HG03135 (cell line): ENCODE measurements around the gene MYL4.
"Not testable (repeated sequence)": the region's sequence is repeated elsewhere in the genome, so short reads cannot be mapped to it uniquely, and the experiment has no call there.

Experiments used
- ATAC-seq: cut with Tn5 transposase; IDR thresholded peaks from one replicate; pipeline ENCODE4 v1.9.1; 2021; ENCODE audit warnings: mild to moderate bottlenecking, moderate library complexity; ENCODE audit not compliant: unreplicated experiment

The MYL4 gene

DNA sequence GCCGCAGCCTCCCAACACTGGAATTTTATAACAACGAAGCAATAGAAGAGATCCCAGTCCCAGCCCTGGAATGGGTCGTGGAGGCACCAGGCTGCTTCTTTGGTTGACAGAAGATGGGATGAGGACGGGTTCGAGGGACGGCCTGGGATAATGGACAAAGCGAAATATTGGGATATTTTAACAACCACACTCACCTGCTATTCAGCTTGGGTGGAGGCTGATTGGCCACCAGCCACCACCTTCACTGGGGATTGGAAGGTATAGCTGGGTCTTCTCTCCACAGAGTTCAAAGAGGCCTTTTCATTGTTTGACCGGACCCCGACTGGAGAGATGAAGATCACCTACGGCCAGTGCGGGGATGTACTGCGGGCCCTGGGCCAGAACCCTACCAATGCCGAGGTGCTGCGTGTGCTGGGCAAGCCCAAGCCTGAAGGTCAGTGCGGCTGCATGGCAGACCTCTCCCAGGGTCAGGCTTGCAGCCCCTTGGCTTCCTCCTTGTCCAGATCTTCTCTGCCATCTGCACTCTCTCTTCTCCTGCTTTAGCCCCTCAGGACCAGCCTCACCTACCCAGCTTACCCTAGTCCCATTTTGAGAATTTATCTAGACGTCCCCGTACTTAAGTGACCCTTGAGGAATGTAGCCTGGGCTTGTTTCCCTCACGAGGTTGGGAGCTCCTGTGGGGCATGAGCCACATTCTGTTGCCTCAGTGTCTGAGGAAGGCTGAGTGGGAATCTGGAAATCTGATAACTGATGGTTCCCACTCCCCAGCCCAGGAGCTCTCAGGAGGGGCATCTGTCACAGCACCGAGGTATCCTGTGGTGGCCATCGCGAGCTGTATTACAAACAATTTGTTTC, 10.7 kb downstream of the MYL4 start:
- ATAC-seq, result no peak

DNA sequence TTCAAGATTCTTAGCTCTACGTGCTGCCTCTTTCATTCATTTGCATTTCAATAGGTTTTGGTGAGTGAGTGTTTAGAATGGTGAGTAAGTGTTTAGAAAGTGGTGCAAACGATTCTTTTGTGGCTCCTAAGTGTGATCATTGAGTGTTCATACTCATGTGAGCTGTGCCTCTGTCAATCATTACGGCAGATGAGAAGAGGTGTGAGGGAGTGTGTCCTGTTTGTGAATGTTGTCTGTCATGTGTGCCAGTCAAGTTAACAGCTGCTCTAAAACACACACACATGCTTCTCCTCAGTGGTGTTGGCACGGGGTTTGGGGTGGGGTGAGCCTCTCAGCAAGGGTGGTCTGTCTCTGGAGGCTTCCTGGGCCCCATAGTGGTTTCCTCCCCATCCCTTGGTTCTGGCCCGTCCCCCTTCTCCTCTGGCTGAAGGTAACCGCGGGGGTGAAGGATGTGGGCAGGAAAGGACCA, 11.4 kb downstream of the MYL4 start:
- no peak for ATAC-seq

DNA sequence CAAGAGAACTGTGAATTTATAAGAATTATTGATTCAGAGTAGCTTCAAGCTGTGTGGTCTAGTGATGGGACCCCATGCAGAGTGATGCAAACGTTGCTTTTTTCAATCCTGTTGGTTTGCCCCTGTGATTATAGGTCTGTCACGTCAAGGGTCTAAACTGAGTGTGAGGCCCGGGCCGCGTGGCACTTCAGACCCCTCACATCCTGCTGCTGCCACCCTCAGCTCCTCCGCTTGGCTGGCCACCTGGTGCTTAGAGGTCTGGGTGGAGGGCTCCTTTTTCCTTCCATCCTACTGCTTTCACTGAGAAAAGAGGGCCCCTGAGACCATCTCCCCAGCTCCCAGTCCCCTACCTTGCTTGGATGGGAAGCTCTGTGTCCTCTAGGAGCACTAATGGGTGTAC, 12.0 kb downstream of the MYL4 start:
- no peak for ATAC-seq

DNA sequence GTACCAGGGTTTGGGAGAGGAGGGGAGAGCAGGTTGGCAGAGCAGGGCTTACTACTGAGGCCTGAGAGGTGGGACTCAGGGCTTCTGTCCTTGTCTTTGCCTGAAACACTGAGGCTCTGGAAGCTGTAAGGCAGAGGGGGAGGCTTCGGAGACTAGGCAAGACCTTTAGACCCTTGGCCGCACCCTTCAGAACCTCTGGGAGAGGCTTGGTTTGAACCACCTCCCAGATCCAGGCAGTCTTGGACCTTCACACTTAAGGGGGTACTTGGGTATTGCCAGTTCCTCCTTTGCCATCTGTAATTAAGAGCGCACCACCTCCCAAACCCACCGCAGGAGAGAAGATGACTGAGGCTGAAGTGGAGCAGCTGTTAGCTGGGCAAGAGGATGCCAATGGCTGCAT, 12.9 kb downstream of the MYL4 start:
- ATAC-seq, result no peak

DNA sequence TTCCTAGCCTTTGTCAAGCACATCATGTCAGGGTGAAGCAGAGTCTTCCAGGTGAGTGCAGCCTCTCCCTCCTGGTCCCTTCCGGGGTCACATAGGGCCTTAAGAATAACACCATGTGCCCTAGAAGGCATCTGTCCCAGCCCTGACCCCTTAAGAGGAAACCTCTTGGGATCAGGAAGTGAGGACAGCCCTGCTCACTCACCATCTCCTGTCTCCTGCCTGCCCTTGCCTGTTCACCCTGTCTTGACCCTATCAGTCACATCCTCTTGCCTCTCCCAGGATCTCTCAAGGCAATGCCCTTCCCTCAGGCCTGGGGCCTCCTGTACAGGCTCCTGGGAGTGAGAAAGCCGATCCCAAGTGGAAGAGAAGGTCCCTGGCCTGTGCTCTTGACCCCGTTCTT, 13.9 kb downstream of the MYL4 start:
- no peak for ATAC-seq

DNA sequence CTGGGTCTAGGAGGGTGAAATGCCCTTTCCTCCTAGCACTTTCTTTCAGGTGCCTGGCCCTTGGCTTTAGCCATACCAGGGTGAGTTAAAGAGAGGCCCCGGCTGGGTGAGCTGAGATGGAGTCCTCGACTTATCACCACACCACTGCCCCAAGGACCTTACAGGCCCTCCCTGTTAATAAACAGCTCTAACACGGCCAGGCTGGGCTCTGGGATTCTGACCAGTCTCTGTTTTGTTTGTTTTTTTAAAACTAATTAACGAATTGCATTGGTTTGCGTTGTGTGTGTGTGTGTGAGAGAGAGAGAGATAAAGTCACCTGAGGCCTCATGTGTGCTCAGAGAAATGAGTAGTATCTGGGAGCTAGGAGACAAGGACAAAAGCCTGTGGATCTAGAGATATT, 14.3 kb downstream of the MYL4 start:
- no peak for ATAC-seq

DNA sequence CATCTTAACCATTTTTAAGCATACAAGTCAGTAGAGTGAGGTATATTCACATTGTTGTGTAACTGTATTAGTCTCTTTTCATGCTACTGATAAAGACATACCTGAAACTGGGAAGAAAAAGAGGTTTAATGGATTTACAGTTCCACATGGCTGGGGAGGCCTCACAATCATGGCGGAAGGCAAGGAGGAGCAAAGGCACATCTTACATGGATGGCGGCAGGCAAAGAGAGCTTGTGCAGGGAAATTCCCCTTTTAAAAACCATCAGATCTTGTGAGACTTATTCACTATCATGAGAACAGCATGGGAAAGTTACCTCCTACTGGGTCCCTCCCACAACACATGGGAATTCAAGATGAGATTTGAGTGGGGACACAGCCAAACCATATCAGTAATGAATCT, 14.9 kb downstream of the MYL4 start:
- ATAC-seq, result not testable (repeated sequence)

DNA sequence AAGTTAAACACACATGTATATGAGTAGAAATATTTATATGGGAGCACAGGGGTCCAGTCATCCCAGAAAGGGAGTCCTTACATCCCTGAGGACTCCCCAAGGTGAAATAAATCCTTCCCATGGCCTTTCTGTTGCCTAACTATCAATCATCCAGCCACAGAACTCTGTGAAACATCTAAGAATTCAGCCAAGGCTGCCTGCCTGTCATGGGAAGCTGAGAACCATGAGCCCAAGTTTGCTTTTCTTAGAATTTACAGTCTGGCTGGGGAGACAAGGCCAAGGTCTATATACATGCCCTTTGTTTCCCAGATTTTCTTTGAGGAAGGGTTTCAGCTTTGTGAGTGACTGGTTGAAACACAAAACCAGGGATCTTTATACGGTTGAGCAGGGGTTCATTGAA, 15.8 kb downstream of the MYL4 start:
- no peak for ATAC-seq

DNA sequence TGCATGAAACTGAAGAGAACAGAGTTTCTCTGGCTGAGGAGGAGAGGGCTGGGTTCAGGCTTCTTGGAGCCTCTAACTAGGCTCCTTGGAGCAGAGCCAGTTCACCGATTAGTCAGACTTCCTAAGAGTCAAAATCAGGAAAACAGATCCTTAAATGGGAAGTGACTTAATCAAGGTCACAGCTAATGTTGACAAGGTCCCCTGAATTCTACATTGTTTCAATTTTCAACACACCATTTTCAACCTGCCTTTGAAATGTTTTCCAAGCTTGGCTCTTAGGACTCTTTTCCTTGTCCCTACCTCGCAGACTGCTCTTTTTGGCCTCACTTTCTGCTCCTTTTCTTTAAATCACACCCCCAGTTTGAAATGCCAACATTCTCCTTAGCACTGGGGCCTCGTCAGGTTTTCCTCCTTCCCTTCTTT, 16.3 kb downstream of the MYL4 start:
- ATAC-seq, result no peak

DNA sequence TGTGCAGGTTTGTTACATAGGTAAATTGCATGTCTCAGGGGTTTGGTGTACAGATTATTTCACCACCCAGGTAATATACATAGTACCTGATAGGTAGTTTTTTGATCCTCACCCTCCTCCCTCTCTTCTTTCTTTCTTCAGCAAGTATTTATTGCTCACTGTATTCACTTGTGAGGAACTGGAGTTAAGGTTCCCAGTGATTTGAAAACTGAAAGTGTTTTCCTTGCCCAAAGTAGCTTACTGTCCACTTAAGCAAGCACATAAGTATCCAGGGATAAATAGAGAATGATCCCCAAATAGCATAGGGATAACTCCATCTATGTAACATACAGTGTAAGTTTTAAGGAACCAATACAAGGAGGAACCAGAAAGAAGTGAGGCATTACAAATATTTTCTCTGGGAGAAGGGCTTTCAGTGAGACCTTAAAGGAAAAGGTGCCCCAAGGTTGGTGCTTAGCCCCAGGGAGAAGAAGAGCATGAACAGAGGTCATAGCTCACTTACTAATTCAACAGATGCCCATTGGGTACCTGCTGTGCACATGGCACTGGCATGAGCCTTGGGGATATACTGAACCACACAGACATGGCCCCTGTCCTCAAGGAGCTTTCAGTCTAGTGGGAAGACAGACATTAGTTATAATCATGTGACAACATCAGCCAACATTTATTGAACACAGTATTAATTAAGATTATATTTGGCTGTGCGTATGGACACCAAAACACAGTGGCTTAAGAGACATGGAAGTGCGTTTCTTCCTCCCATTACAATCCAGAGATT, 17.0 kb downstream of the MYL4 start:
- no peak for ATAC-seq

DNA sequence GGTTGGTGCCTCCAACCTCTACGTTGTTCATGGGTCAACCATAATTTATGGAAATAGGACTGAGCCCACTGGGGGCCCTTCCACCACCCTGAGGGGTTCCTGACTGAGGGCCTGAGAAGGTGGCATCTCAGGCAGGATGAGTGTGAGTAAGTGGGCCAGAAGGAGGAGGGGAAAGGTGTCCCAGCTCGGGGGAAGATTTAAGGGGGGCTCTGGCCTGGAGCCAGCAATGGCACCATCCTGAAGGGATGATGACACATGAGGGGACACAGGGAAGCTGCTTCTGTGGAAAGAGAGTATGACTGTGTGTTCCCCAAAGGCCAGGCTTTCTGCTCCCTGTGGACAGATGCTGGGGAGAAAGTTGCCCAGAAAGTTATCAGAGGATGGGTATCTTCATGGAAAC, 18.7 kb downstream of the MYL4 start:
- ATAC-seq, result no peak

DNA sequence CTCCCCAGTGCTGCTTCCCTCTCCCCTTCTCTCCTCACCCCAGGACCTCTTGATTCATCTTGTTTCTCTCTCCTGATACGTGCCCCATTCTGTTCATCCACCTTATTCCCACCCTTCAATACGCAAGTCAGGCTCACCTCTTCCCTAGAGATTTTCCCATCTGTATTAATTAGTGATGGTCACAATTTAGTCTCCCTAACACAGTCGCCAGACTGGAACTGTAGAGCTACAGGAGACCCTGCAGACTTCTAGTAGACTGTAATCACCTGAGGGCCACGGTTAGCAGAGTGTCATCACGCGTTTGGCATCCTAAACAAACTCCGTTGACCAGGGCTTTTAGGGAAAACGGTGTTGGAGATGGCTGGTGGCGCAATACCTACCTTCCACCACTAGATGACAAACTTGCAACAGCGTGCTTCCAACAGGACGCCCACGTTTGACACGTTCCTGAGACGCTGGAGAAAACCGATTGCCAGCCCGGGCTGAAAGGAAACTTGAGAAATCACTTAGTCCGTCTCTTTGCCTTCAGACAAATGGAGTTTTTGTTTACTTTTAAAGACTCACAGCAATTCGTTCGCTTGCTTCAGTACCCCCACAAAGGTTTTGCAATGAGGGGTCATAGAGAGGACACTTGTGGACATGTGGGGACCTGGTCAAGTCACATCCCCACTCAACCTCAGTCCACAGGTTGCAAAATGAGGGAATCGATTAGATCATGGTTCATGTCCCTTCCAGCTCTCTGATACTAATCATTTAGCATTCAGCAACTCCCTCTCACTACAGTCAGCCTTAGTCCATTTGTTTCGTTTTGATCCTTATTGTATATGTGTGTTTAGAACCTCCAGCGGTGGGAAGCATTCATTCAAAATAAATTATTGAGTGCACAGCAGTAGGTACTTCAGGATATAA, 20.6 kb downstream of the MYL4 start:
- ATAC-seq, result no peak

DNA sequence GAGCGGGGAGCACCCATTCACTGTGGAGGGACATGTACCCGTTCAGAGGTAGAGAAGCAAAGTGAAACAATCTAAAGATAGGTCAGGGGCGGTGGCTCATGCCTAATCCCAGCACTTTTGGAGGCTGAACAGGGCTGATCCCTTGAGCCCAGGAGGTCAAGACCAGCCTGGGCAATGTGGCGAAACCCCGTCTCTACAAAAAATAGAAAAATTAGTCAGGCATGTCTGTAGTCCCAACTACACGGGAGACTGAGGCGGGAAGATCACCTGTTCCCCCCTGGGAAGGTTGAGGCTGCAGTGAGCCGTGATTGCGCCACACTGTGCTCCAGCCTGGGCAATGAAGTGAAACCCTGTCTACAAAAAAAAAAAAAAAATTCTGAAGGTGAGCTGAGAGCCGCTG, 21.7 kb downstream of the MYL4 start:
- ATAC-seq, result no peak

DNA sequence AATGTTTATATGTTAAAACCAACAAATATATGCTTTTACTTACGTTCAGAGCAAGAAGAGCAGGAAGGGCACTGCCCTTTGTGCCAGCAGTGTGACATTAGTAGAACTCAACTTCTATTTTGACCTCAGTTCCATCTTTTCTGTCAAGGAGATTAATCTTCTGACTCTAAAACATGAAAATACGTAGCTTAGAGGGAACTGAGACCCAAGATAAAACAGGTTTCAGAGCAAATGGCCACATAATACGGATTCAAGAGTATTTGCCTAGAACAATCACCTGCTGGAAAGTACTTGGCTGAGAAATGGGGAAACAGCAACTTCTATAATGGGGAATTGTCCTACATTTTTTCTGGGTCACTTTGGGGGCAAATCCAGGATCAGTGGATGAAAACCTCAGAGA, 22.2 kb downstream of the MYL4 start:
- no peak for ATAC-seq

DNA sequence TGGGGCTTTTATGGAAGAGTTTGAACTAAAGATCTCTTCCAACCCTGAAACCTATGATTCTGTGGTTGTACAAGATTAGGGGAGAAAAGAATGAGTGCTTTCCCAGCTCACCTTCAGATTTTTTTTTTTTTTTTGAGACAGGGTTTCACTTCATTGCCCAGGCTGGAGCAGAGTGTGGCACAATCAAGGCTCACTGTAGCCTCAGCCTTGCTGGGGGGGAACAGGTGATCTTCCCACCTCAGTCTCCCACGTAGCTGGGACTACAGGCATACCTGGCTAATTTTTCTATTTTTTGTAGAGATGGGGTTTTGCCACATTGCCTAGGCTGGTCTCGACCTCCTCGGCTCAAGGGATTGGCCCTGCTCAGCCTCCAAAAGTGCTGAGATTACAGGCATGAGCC, 22.7 kb downstream of the MYL4 start:
- ATAC-seq, result no peak

DNA sequence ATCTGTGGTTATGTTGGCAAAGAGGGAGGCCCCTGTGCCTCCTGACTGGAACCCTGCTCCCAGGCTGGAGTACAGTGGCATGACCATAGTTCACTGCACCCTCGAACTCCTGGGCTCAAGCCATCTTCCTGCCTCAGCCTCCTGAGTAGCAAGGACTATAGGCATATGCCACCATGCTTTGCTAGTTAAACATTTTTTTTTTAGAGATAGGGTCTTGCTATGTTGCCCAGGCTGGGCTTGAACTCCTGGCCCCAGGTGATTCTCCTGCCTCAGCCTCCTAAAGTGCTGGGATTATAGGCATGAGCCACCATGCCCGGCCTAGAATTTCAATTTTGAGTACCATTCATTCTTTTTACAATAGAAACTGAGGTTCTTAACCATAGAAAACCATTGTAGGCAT, 23.3 kb downstream of the MYL4 start:
- no peak for ATAC-seq

DNA sequence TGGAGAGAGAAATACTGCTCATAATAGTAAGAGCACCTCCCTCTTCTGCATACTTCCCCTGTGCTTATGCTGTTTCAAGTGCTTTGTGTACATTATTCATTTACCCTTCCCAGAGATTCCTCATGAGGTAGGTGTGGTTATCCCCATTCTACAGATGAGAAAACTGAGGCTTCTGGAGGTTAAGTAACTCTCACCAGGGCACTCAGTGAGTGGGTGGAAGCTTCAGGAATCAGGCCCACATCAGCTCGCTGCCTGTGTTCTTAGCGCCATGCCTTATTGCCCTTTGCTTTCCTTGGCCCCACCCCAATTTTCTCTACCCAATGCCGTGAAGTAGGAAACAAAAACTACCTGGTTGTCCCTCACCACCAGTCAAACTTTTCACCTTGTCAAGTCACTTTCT, 26.4 kb downstream of the MYL4 start:
- no peak for ATAC-seq

DNA sequence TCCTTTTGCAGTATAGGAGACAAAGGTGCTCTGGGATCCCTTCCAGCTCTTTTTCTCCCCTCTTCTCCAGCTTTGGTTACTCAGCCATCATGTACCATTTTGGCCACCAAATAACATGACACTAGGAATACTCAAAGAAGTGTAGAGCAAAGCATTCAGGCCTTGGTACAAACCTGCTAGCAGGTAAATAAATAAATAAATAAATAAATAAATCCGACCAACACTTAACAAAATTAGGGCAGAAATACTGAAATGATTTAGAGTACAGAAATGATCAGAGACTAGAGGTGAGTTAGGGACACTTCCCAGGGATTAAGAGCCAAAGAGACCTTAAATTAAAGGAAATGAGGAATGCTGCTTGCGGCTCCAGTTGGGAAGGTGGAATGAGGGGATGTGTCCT, 26.8 kb downstream of the MYL4 start:
- ATAC-seq, result no peak

DNA sequence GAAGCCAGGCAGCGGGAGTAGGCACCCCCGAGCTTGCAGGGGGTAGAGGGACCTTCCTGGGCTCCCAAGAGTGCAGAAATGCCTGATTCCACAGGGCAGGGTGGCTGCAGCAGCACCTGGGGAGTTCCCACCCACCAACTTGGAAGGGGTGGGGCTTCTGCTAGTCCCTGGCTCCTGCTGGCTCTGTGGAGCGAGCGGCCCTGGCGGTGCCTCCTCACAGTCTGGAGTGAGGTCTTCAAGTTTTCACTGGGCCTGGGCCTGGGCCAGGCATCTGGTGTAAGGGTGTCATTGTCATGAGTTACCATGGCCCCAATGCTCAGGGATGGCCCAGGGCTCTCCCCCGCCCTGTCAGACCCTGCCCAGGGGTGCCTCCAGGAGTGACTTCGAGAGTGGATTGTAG, 28.7 kb downstream of the MYL4 start:
- no peak for ATAC-seq

DNA sequence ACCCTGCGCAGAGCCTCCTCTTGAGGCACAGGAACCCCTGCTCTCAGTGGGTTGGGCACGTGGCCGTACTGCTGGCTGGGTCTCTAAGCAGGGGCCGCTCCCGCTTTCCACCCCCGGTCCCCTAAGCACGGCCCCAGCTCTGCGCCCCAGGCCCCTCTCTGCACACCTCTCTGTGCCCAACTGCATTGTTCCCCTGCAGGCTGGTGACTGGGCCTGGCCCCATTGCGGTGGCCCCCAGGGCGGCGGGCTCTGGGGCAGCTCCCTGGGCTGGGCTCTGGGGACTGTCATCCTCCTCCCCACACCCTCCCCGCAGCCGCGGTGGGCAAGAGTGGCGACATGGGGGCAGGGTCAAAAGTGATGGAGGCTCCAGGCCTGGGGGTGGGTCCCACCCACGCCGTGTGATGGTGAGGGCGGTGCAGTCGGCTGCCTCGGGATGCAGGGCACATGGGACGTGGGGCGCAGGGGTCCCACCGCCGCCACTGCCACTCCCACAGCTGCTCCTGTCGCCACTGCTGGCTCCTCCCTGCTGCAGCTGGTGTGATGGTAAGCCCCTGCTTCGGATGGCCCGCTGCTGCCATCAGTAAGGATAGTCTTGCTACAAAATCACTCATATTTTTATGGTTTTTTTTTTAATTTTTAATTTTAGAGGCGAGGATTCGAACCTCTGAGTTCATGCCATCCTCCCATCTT, 29.3 kb downstream of the MYL4 start:
- no peak for ATAC-seq

DNA sequence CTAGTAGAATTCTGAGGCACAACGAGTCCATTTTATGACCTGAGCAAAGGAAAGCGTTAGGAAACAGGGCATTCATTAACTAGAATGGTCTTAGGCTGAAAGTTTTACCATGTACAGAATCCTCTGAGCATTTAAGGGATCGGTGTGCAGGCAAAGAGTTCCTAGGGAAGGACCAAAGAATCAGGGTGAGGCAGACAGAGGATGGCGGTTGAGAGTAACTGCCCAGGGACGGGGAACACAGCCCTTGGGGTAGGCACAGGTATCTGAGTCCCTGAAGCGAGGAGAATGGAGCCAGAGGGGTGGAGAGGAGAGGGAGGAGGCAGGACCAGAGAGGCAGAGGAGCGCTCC, 30.4 kb downstream of the MYL4 start:
- ATAC-seq, result no peak
